HG02571 (cell line): ENCODE data around the gene RTL9.
A peak's percentile ranks its signal among the peaks of the same experiment; 100 is the strongest.
"Not testable (repeated sequence)": the region's sequence is repeated elsewhere in the genome, so short reads cannot be mapped to it uniquely, and the experiment has no call there.

Experiments used
- ATAC-seq: cut with Tn5 transposase; IDR thresholded peaks from one replicate; pipeline ENCODE4 v1.9.1; 2021; ENCODE audit warnings: mild to moderate bottlenecking, moderate library complexity; ENCODE audit not compliant: unreplicated experiment

The RTL9 gene

GRCh38 chrX:110358548-110358947, at the start of gene RTL9:
TSS of gene RTL9 (plus strand) at chrX:110358848. CDS start at chrX:110450618, 91,770 bp downstream.
- ATAC-seq: no peak

- no peak for ATAC-seq
Observed at GRCh38 chrX:110310000-110310790, 48.5 kb upstream of the RTL9 start.

- peak; percentile 88 for ATAC-seq
Observed at GRCh38 chrX:110310896-110311295, 47.8 kb upstream of the RTL9 start.

- ATAC-seq: no peak
Observed at GRCh38 chrX:110311437-110312230, 47.0 kb upstream of the RTL9 start.

- ATAC-seq: no peak
Observed at GRCh38 chrX:110315551-110315950, 43.1 kb upstream of the RTL9 start.

GRCh38 chrX:110316351-110317060, 42.1 kb upstream of the RTL9 start:
- no peak for ATAC-seq

- peak; percentile 26 for ATAC-seq
Observed at GRCh38 chrX:110317061-110317819, 41.4 kb upstream of the RTL9 start.

- peak; percentile 67 for ATAC-seq
Observed at GRCh38 chrX:110317820-110318663, 40.6 kb upstream of the RTL9 start, which contains the start of gene AMMECR1. TSS of gene AMMECR1 (minus strand) at chrX:110318085. CDS start at chrX:110318071, 14 bp downstream.

- peak; percentile 32 for ATAC-seq
Observed at GRCh38 chrX:110318664-110318968, 40.0 kb upstream of the RTL9 start.

GRCh38 chrX:110320381-110320987, 38.2 kb upstream of the RTL9 start:
- ATAC-seq: no peak

GRCh38 chrX:110321081-110321480, 37.6 kb upstream of the RTL9 start:
- no peak for ATAC-seq

GRCh38 chrX:110321670-110322069, 37.0 kb upstream of the RTL9 start:
- ATAC-seq: no peak

- ATAC-seq: no peak
Observed at GRCh38 chrX:110322603-110323002, 36.0 kb upstream of the RTL9 start.

- no peak for ATAC-seq
Observed at GRCh38 chrX:110326712-110327111, 31.9 kb upstream of the RTL9 start.

- ATAC-seq: no peak
Observed at GRCh38 chrX:110327336-110327735, 31.3 kb upstream of the RTL9 start.

- not testable (repeated sequence) for ATAC-seq
Observed at GRCh38 chrX:110328613-110329012, 30.0 kb upstream of the RTL9 start.

GRCh38 chrX:110331444-110332030, 27.1 kb upstream of the RTL9 start:
- ATAC-seq: no peak

GRCh38 chrX:110333458-110333857, 25.2 kb upstream of the RTL9 start:
- not testable (repeated sequence) for ATAC-seq

- no peak for ATAC-seq
Observed at GRCh38 chrX:110338935-110339334, 19.7 kb upstream of the RTL9 start.
